ENCODE results near the gene C1orf35. TPM values are rescaled to one million over a fixed set of nuclear protein-coding genes. Genes with fewer than 3 reads are reported as not detected.

C1orf35 gene
- total and polyA plus RNA-seq, 2 of the 4 experiments (the other 2 are of a cell fraction): 4.3 to 13.0 TPM

GRCh38 chr1:228066416-228066815 is 36.7 kb downstream of the C1orf35 start:
- H3K56ac ChIP-seq (ENCODE audit: extremely low read depth, insufficient read depth, low read length): no peak overlapping the region
- no peak for DNase-seq
- no peak overlapping the region for H3K4me2 ChIP-seq (ENCODE audit: low read depth, low read length)
- no peaks in the 10 kb centered on the region for H3K9me3 ChIP-seq (ENCODE audit: control insufficient read depth, insufficient read depth, low read length)
- no peak overlapping the region for H2AK5ac ChIP-seq (ENCODE audit: low read depth, low read length)
- CTCF ChIA-PET: no interaction called here
- peaks cover 45% of the 10 kb centered on the region for H3K27me3 ChIP-seq (ENCODE audit: control insufficient read depth, insufficient read depth, low read length)
- no peak overlapping the region for H3K4me3 ChIP-seq (ENCODE audit: insufficient read depth, low read depth, low read length)
- in situ Hi-C loops (cut with MboI; ENCODE audit: low sequenced_read_pairs) (no loop called here), intact Hi-C loops (cut with micrococcal nuclease) (no loop called here), dilution Hi-C loops (cut with HindIII; ENCODE audit: low sequenced_read_pairs, unreplicated experiment) (no loop called here)
- H3K18ac ChIP-seq (ENCODE audit: low read depth, low read length): no peak overlapping the region
- ATAC-seq (ENCODE audit: low read depth): no peak
- no peak overlapping the region for H4K8ac ChIP-seq (ENCODE audit: low read depth in 2 of 2, low read length in 2 of 2)
- BruUV-seq (replicated peaks): no TSS peak
- H4K91ac ChIP-seq (ENCODE audit: insufficient read depth, low read depth, low read length): no peak overlapping the region
- no peaks in the 10 kb centered on the region for H3K36me3 ChIP-seq (ENCODE audit: control insufficient read depth, insufficient read depth, low read length)
- H2BK15ac ChIP-seq (ENCODE audit: low read depth, low read length): no peak overlapping the region
- H3K9ac ChIP-seq (ENCODE audit: low read depth, low read length): no peak overlapping the region
- no peak overlapping the region for H4K5ac ChIP-seq (ENCODE audit: low read depth, low read length)
- no peak overlapping the region for H3K23ac ChIP-seq (ENCODE audit: low read depth, low read length)
- H2BK20ac ChIP-seq (ENCODE audit: low read depth, low read length): no peak overlapping the region
- H3K79me1 ChIP-seq (ENCODE audit: low read depth in 1 of 2, low read length in 2 of 2): no peaks in the 10 kb centered on the region
- H4K20me1 ChIP-seq (ENCODE audit: insufficient read depth, low read length): no peaks in the 10 kb centered on the region
- TF ChIP-seq CTCF (conservative IDR thresholded peaks at IDR 0.05; ENCODE audit: low read depth, low read length): no peak
- no peak for TF ChIP-seq CEBPB (IDR thresholded peaks at IDR 0.05; ENCODE audit: low read depth, low read length)
- TF ChIP-seq MAZ (IDR thresholded peaks at IDR 0.05; ENCODE audit: borderline replicate concordance, low read depth, low read length): no peak
- no peak for TF ChIP-seq CHD1 (IDR thresholded peaks at IDR 0.05; ENCODE audit: low read depth, low read length)
- no peak for TF ChIP-seq MXI1 (IDR thresholded peaks at IDR 0.05; ENCODE audit: borderline replicate concordance, low read depth, low read length)
- no peak for TF ChIP-seq MAFK (IDR thresholded peaks at IDR 0.05; ENCODE audit: low read depth, low read length)
- no peak for TF ChIP-seq FOS (IDR thresholded peaks at IDR 0.05; ENCODE audit: low read depth, low read length)
- no peak for TF ChIP-seq ELK1 (IDR thresholded peaks at IDR 0.05; ENCODE audit: borderline replicate concordance, low read depth, low read length)
- TF ChIP-seq POLR2A (IDR thresholded peaks at IDR 0.05; ENCODE audit: low read depth, low read length): no peak
- TF ChIP-seq BHLHE40 (IDR thresholded peaks at IDR 0.05; ENCODE audit: low read depth, low read length): no peak
- TF ChIP-seq NFE2L2 (IDR thresholded peaks at IDR 0.05; ENCODE audit: low read depth, low read length): no peak
- no peaks in the 10 kb centered on the region for H3K4me1 ChIP-seq (ENCODE audit: control insufficient read depth, insufficient read depth, low read length)
- POLR2A ChIA-PET (ENCODE audit: unreplicated experiment): interaction anchor here (0.6 kb wide), 2 partner anchors 16 to 178 kb away, joined by 3 read pairs; no protein-coding TSS in a partner anchor
- no peak overlapping the region for H3K4ac ChIP-seq (ENCODE audit: low read depth, low read length)
- H2AFZ ChIP-seq (replicated peaks; ENCODE audit: low read length, poor library complexity): no peak overlapping the region
- no peak overlapping the region for H3K14ac ChIP-seq (replicated peaks; ENCODE audit: low read depth, low read length)
- no peak overlapping the region for H2BK5ac ChIP-seq (ENCODE audit: low read depth, low read length, poor library complexity, severe bottlenecking)
- 46% methylated on average over 2 of the region's 4 CpGs; no CpG with 5 or more reads in 1 of the 2 experiments for WGBS, 2 experiments (ENCODE audit: extremely low coverage in 2 of 2, insufficient read length in 1 of 2)
- H3K9me1 ChIP-seq (ENCODE audit: insufficient read depth, low read length): no peaks in the 10 kb centered on the region
- H2BK120ac ChIP-seq (ENCODE audit: low read depth, low read length): no peak overlapping the region
- no peak overlapping the region for H3K27ac ChIP-seq (ENCODE audit: insufficient read depth, low read length)
- no peak overlapping the region for H2AK9ac ChIP-seq (replicated peaks; ENCODE audit: low read depth, low read length, poor library complexity)

Data from IMR-90 (cell line).